RWPE1 (cell line): ENCODE results near the gene FAM227B.
"Not testable (repeated sequence)": the region's sequence is repeated elsewhere in the genome, so short reads cannot be mapped to it uniquely, and the experiment has no call there.

ENCODE experiments used
- CTCF ChIA-PET: fragments of 350-600 bp; sonication (Branson Sonifier 250); formaldehyde crosslinking; extraction: SDS; loops from one replicate; lab custom pipeline; 2021; lab: Yijun Ruan, JAX
- POLR2A ChIA-PET: fragments of 400-600 bp; formaldehyde crosslinking; extraction: SDS; loops from one replicate; lab custom pipeline; 2020; ENCODE audit warnings: antibody characterized with exemption; ENCODE audit not compliant: low non-redundant PET; lab: Yijun Ruan, JAX
- DNase-seq: peaks from one replicate; pipeline ENCODE4 v3.0.0; 2012; ENCODE audit warnings: low spot score
- H3K27ac ChIP-seq: fragments of 450-650 bp; 2 replicates; pipeline ENCODE4 v1.5.1; 2017
- TF ChIP-seq, protein P1 (sequence below): fragments of 450-650 bp; conservative IDR thresholded peaks from 2 replicates; pipeline ENCODE4 v1.5.1; 2017; ENCODE audit warnings: low read depth, mild to moderate bottlenecking

The FAM227B gene

DNA sequence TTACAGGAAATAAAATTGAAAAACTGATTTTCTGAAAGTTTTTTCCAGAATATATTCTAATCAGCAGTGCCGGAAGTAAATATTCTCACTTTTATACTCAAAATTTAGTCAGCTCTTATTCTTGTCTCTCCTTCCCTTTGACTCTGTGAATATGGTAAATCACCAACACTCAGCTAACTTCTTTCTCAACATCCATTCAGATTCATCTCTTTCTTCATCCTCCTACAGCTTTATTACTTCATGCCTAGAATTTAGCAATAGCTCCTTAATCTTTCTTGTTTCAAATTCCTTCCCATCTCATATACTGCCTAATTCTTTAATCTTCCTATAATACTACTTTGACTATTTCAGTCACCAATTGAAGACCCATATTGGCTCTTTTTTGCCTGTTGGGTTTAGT lies 129.7 kb downstream of the FAM227B start:
- CTCF ChIA-PET: no interaction called here
- POLR2A ChIA-PET: no interaction called here
- no peak for DNase-seq
- TF ChIP-seq, protein P1, sequence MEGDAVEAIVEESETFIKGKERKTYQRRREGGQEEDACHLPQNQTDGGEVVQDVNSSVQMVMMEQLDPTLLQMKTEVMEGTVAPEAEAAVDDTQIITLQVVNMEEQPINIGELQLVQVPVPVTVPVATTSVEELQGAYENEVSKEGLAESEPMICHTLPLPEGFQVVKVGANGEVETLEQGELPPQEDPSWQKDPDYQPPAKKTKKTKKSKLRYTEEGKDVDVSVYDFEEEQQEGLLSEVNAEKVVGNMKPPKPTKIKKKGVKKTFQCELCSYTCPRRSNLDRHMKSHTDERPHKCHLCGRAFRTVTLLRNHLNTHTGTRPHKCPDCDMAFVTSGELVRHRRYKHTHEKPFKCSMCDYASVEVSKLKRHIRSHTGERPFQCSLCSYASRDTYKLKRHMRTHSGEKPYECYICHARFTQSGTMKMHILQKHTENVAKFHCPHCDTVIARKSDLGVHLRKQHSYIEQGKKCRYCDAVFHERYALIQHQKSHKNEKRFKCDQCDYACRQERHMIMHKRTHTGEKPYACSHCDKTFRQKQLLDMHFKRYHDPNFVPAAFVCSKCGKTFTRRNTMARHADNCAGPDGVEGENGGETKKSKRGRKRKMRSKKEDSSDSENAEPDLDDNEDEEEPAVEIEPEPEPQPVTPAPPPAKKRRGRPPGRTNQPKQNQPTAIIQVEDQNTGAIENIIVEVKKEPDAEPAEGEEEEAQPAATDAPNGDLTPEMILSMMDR: no peak
- no peak overlapping the region for H3K27ac ChIP-seq

DNA sequence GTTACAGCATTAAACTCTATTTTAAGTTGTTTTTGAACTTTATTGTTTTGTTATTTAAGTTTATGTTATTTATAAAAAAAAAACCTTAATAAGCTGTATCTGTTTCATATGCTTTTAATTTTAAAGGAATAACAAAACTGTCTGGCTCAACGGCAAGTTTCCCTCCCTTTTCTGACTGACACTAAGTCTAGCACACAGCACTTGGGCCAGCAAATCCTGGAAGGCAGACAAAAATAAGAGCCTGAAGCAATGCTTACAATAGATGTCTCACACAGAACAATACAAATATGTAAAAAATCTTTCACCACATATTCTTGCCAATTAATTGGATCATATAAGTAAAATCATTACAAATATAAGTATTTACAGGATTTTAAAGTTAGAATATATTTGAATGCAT lies 135.2 kb downstream of the FAM227B start:
- H3K27ac ChIP-seq, CTCF ChIA-PET, DNase-seq, POLR2A ChIA-PET: not testable (repeated sequence)

DNA sequence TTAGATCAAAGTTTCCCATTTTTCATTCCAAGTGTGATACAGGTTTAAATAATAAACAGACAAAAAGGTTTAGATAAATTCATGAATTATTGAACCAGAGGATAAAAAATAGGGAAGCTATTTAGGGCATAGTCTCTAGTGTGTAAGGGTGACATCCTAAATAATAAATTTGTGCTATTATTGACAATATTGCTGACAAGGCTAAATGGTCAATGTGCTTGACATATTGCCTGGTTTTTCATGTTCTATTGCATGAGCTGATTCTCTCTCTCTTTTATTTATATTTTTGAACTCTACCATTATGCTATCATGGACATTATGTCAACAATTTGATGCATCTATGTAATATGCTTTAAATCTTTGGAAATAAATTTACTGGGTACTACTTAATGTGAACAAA lies 141.6 kb downstream of the FAM227B start:
- DNase-seq, H3K27ac ChIP-seq, POLR2A ChIA-PET, CTCF ChIA-PET: not testable (repeated sequence)

DNA sequence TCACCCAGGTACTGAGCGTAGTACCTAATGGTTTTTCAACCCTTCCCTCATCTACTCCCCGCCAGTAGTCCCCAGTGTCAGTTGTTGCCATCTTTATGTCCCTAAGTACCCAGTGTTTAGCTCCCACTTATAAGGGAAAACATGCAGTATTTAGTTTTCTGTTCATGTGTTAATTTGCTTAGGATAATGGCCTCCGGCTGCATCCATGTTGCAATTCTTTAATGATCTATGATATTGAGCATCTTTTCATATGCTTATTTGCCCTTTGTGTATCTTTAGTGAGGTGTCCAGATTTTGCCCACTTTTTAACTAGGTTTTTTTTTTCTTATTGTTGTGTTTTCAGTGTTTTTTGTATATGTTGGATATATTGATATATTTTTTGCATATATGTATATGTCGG lies 142.6 kb downstream of the FAM227B start:
- H3K27ac ChIP-seq, POLR2A ChIA-PET, DNase-seq, CTCF ChIA-PET: not testable (repeated sequence)

DNA sequence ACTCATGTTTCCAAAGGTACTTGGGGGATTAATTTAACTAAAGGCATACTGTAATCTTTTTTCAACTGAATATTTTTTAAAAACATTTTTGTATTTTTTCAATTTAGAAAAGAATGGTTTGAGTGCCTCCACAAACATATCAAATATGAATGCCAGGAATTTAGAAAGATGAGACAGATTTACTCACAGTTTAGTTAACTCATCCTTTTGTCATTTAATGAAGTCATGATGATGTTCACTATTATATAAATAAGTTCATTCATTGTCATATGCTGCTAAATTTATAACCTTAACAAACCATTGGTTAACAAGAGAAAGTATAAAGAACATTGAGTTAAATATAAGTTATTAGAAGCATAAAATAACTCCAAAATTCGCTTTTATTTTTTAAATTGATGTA lies 147.6 kb downstream of the FAM227B start:
- TF ChIP-seq, protein P1: no peak
- ChIA-PET CTCF (no interaction called here), POLR2A (no interaction called here)
- H3K27ac ChIP-seq: no peak overlapping the region
- DNase-seq: no peak

DNA sequence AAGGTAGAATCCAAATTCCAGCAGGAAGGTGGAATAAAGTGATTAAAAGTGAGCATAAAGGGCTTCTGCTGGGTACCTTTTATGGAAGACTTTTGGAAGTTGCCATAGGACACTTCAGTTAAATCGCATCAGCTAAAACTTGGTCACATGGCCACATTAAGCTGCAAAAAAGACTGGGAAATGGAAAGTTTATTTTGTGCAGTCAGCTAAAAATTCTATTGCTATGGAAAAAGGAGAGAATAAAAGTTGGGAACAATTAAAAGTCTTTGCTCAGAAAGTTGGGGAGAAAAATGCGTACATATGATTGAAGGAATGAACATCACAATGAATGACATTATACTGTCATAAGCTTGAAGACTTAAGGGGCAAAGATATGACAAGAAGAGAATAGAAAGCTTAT lies 148.3 kb downstream of the FAM227B start:
- no peak overlapping the region for H3K27ac ChIP-seq
- ChIA-PET POLR2A (no interaction called here), CTCF (interaction anchor here (0.5 to 0.7 kb wide), 2 partner anchors 275 to 769 kb away, joined by 4 to 12 read pairs; no protein-coding TSS in a partner anchor)
- TF ChIP-seq, protein P1: no peak
- DNase-seq: no peak

DNA sequence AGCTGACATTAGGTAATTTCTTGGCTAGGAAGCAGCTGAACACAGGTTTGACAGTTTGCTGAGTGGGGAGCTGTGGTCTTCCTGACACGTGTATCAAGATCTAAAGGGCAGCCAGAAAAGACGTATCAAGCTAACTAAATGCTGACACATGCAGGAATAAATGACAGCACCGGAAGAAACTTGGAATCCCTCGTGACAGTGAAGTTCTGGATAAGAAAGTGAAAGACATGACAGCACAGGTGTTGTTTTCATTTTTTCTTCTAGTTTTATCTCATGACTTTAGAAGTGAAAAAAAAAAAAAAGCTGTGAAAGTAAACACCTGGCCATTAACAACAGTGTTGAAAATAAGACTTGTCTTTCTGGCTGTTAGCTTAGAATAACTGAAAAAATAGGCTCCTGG lies 148.9 kb downstream of the FAM227B start:
- TF ChIP-seq, protein P1: no peak
- ChIA-PET CTCF (interaction anchor here (0.5 kb wide), 2 partner anchors 769 to 1850 kb away, joined by 4 to 12 read pairs; no protein-coding TSS in a partner anchor), POLR2A (no interaction called here)
- H3K27ac ChIP-seq: no peak overlapping the region
- DNase-seq: no peak

DNA sequence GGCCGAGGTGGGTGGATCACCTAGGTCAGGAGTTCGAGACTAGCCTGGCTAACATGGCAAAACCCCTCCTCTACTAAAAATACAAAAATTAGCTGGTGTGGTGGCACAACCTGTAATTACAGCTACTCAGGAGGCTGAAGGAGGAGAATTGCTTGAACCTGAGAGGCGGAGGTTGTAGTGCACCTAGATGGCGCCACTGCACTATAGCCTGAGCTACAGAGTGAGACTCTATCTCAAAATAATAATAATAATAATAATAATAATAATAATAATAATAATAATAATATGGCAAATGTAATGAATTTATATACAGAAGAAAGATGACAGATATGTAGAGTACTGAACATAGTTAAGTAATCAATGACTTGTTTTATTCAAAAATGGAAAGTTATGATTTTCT lies 149.4 kb downstream of the FAM227B start:
- TF ChIP-seq, protein P1: peak; percentile 33; the same call in 1 of the 2 replicates
- POLR2A ChIA-PET, H3K27ac ChIP-seq, DNase-seq: not testable (repeated sequence)
- CTCF ChIA-PET: interaction anchor here (0.5 kb wide), 1 partner anchor 1849 kb away, joined by 4 read pairs; no protein-coding TSS in a partner anchor
